ENCODE data around the gene WASF1. TPM values are rescaled to one million over a fixed set of nuclear protein-coding genes. Genes with fewer than 3 reads are reported as not detected.
"Not testable (repeated sequence)": the region's sequence is repeated elsewhere in the genome, so short reads cannot be mapped to it uniquely, and the experiment has no call there.

The WASF1 gene
- total RNA-seq, 4 donors from 2014 or later, result 1.8 to 14.0 (median 5.9) TPM

- H3K36me3 ChIP-seq, result no peaks in the 10 kb centered on the region
These were observed 94.2 kb downstream of the WASF1 start for GRCh38 chr6:110085285-110085684.

GRCh38 chr6:110083875-110084585 lies 95.4 kb downstream of the WASF1 start:
- no peak for DNase-seq
- H3K36me3 ChIP-seq, result no peaks in the 10 kb centered on the region
- no peaks in the 10 kb centered on the region for H3K27me3 ChIP-seq
- no peaks in the 10 kb centered on the region for H3K9me3 ChIP-seq
- no peak for TF ChIP-seq POLR2A (IDR thresholded peaks at IDR 0.05)
- no peak for TF ChIP-seq CTCF (IDR thresholded peaks at IDR 0.05)
- no peaks in the 10 kb centered on the region for H3K4me1 ChIP-seq
- no peak overlapping the region for H3K27ac ChIP-seq
- H3K4me3 ChIP-seq, result no peak overlapping the region

More at GRCh38 chr6:110085285-110085684, 94.2 kb downstream of the WASF1 start:
- H3K27me3 ChIP-seq, result no peaks in the 10 kb centered on the region
- no peaks in the 10 kb centered on the region for H3K4me1 ChIP-seq
- no peaks in the 10 kb centered on the region for H3K9me3 ChIP-seq
- DNase-seq, result no peak
- TF ChIP-seq POLR2A (IDR thresholded peaks at IDR 0.05) (no peak), CTCF (IDR thresholded peaks at IDR 0.05) (no peak)
- H3K4me3 ChIP-seq, result no peak overlapping the region
- H3K27ac ChIP-seq, result no peak overlapping the region

- Histone ChIP-seq H3K9me3 (no peaks in the 10 kb centered on the region), H3K36me3 (no peaks in the 10 kb centered on the region), H3K4me1 (no peaks in the 10 kb centered on the region), H3K27ac (no peak overlapping the region), H3K27me3 (no peaks in the 10 kb centered on the region), H3K4me3 (no peak overlapping the region)
- TF ChIP-seq POLR2A (IDR thresholded peaks at IDR 0.05) (no peak), CTCF (IDR thresholded peaks at IDR 0.05) (no peak)
- DNase-seq, result no peak
These were observed 104.1 kb downstream of the WASF1 start for GRCh38 chr6:110075406-110075805.

- H3K9me3 ChIP-seq, H3K4me1 ChIP-seq, DNase-seq, H3K27me3 ChIP-seq, H3K36me3 ChIP-seq, H3K27ac ChIP-seq, H3K4me3 ChIP-seq: not testable (repeated sequence)
These were observed 106.0 kb downstream of the WASF1 start for GRCh38 chr6:110073474-110073873.

- no peaks in the 10 kb centered on the region for H3K36me3 ChIP-seq
- TF ChIP-seq CTCF (IDR thresholded peaks at IDR 0.05), result no peak
- H3K27ac ChIP-seq, result no peak overlapping the region
- H3K9me3 ChIP-seq, result no peaks in the 10 kb centered on the region
- H3K27me3 ChIP-seq, result no peaks in the 10 kb centered on the region
- DNase-seq, result no peak
- H3K4me3 ChIP-seq, result no peak overlapping the region
- H3K4me1 ChIP-seq, result no peaks in the 10 kb centered on the region
These were observed 110.9 kb downstream of the WASF1 start for GRCh38 chr6:110068592-110068967.

- Histone ChIP-seq H3K4me3 (no peak overlapping the region), H3K27me3 (no peaks in the 10 kb centered on the region), H3K36me3 (no peaks in the 10 kb centered on the region), H3K9me3 (no peaks in the 10 kb centered on the region), H3K4me1 (no peaks in the 10 kb centered on the region), H3K27ac (no peak overlapping the region)
- TF ChIP-seq CTCF (IDR thresholded peaks at IDR 0.05), result no peak
- TF ChIP-seq POLR2A (IDR thresholded peaks at IDR 0.05), result no peak
- no peak for DNase-seq
These were observed 111.5 kb downstream of the WASF1 start for GRCh38 chr6:110067837-110068591.

Measured in Peyer's patch (tissue), 4 donors.